Nephron progenitor cell (in vitro differentiated cells): ENCODE measurements around the gene SLC6A15.

Experiments
- DNase-seq: peaks from one replicate; pipeline ENCODE4 v3.0.0; 2021
- H3K27ac Mint-ChIP-seq: 2 replicates; pipeline ENCODE4 v1.8.0; 2021; ENCODE audit warnings: mild to moderate bottlenecking, moderate library complexity, mixed read lengths
- H3K27me3 Mint-ChIP-seq: 2 replicates; pipeline ENCODE4 v1.8.0; 2021; ENCODE audit warnings: mild to moderate bottlenecking, low read depth, mixed read lengths; ENCODE audit not compliant: poor library complexity
- H3K36me3 Mint-ChIP-seq: 2 replicates; pipeline ENCODE4 v1.8.0; 2021; ENCODE audit warnings: low read depth, mixed read lengths
- H3K4me1 Mint-ChIP-seq: 2 replicates; pipeline ENCODE4 v1.8.0; 2021; ENCODE audit warnings: mixed read lengths
- H3K4me3 Mint-ChIP-seq: 2 replicates; pipeline ENCODE4 v1.8.0; 2021; ENCODE audit warnings: mild to moderate bottlenecking, moderate library complexity, mixed read lengths
- H3K9me3 Mint-ChIP-seq: 2 replicates; pipeline ENCODE4 v1.8.0; 2021; ENCODE audit warnings: mild to moderate bottlenecking, moderate library complexity, mixed read lengths
- CTCF ChIP-seq: fragments of 200-600 bp; sonication (generic); IDR thresholded peaks from 2 replicates; pipeline ENCODE4 v1.5.0; 2021; ENCODE audit warnings: antibody characterized with exemption

SLC6A15 gene

DNA sequence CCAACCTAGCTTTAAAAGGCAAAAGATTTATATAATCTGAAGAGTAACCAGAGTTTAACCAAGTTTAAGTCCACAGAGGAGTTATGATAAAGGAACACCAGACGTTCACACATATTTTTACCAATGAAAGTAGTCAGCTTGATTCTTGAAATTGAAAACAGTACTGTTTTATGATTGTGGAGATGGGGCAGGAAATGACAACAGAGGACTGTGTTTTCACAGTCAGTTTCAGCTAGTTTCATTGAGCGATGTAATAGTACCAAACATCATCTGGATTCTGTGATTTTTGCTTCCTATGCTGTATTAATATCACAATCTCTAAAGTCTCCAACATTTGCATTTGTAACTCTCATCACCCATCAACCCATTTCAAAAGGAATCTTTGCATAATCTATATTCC lies 34.2 kb upstream of the SLC6A15 start:
- H3K4me1 Mint-ChIP-seq, result no peaks in the 10 kb centered on the region
- no peaks in the 10 kb centered on the region for H3K36me3 Mint-ChIP-seq
- no peak overlapping the region for H3K4me3 Mint-ChIP-seq
- no peaks in the 10 kb centered on the region for H3K27me3 Mint-ChIP-seq
- no peak for DNase-seq
- H3K27ac Mint-ChIP-seq, result no peak overlapping the region
- no peak for TF ChIP-seq CTCF
- H3K9me3 Mint-ChIP-seq, result no peaks in the 10 kb centered on the region

DNA sequence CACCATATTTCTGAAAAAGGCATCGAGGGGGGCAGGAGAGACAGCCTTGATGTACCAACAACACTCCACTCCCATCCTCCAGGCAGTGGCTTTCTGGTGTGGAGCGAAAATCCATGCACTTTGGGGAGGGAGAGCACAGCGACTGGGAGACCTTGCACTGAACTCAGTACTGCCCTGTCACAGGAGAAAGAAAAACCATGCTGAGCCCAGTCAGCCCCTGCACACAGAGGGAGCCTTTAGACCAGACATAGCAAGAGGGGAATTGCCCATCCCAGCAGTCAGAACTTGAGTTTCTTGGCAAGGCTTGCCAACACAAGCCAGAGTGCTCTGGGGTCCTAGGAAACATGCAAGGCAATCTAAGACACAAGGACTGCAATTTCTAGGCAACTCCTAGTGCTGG lies 24.8 kb upstream of the SLC6A15 start:
- no peak for TF ChIP-seq CTCF
- H3K27ac Mint-ChIP-seq, result no peak overlapping the region
- H3K27me3 Mint-ChIP-seq, result peaks cover 6% of the 10 kb centered on the region
- H3K9me3 Mint-ChIP-seq, result no peaks in the 10 kb centered on the region
- H3K4me1 Mint-ChIP-seq, result no peaks in the 10 kb centered on the region
- H3K36me3 Mint-ChIP-seq, result no peaks in the 10 kb centered on the region
- no peak for DNase-seq
- no peak overlapping the region for H3K4me3 Mint-ChIP-seq

GRCh38 chr12:84929501-84929900 lies 16.9 kb upstream of the SLC6A15 start:
- H3K27me3 Mint-ChIP-seq, result no peaks in the 10 kb centered on the region
- no peaks in the 10 kb centered on the region for H3K4me1 Mint-ChIP-seq
- no peaks in the 10 kb centered on the region for H3K36me3 Mint-ChIP-seq
- TF ChIP-seq CTCF, result no peak
- no peaks in the 10 kb centered on the region for H3K9me3 Mint-ChIP-seq
- no peak overlapping the region for H3K27ac Mint-ChIP-seq
- DNase-seq, result no peak
- H3K4me3 Mint-ChIP-seq, result no peak overlapping the region

DNA sequence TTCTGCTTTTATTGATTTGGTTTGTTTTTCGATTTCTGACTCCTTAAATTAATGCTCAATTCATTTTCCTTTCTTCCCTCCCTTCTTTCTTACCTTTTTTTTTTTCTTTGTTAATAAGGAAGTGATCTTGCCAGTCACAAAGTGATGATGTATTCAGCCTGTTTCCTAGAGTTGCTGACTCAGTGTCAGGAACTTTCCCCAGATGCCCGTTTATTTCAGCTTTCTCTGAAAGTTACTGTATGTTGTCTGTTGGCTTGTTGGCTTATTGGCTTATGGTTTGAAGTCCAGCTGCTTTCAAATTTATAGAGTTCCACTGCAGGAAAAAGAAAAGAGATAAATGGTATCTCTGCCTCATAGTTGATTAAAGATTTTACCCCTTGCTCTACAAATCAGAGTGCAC lies 12.4 kb upstream of the SLC6A15 start:
- Mint-ChIP-seq H3K36me3 (no peaks in the 10 kb centered on the region), H3K27me3 (no peaks in the 10 kb centered on the region), H3K9me3 (no peaks in the 10 kb centered on the region), H3K27ac (no peak overlapping the region), H3K4me3 (no peak overlapping the region), H3K4me1 (no peaks in the 10 kb centered on the region)
- no peak for DNase-seq
- TF ChIP-seq CTCF, result no peak

DNA sequence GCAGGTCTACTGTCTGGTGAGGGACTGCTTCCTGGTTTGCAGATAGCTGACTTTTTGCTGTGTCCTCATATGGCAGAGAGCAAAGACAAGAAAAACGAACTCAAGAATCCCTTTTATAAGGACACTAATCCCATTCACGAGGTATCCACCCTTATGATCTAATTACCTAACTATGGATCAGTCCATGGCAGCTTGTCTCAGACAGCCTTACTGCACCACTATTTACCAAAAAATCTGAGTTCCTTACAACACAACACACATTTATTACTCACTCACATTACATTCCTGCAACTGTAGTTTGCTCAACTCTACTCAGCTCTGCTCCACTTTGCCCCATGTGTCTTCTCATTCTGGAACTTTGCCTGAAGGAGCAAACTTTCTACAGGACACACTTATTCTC lies 10.1 kb upstream of the SLC6A15 start:
- Mint-ChIP-seq H3K36me3 (no peaks in the 10 kb centered on the region), H3K27me3 (no peaks in the 10 kb centered on the region), H3K9me3 (no peaks in the 10 kb centered on the region), H3K4me3 (no peak overlapping the region), H3K4me1 (no peaks in the 10 kb centered on the region), H3K27ac (no peak overlapping the region)
- no peak for DNase-seq
- no peak for TF ChIP-seq CTCF

DNA sequence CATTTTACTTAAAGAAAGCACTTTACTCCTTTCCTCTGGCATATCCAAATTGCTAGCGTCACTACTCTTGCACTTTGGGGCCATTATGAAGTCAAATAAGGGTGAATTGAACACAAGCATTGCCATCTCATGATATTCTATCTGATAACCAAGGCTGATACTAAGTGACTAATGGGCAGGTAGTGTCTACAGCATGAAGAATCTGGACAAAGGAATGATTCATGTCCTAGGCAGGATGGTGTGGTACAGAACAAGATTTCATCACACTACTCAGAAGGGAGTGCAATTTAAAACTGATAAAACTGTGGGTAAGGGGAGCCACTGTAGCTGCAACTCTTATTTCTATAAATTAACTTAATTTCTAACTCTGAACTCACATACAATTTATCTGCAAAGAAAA lies 7.7 kb upstream of the SLC6A15 start:
- no peak for DNase-seq
- Mint-ChIP-seq H3K4me3 (no peak overlapping the region), H3K36me3 (no peaks in the 10 kb centered on the region), H3K4me1 (no peaks in the 10 kb centered on the region), H3K27me3 (peaks cover 10% of the 10 kb centered on the region), H3K9me3 (no peaks in the 10 kb centered on the region), H3K27ac (no peak overlapping the region)
- no peak for TF ChIP-seq CTCF
